Activated T-helper 1 cell treated with Interleukin-2 at 50 U/mL for 16 hours (primary cell): ENCODE measurements around the gene CEMIP2.
"Not testable (repeated sequence)": the region's sequence is repeated elsewhere in the genome, so short reads cannot be mapped to it uniquely, and the experiment has no call there.

Source experiments
- DNase-seq: peaks from one replicate; pipeline ENCODE4 v3.0.0-alpha.2; 2020; ENCODE audit warnings: low read depth

CEMIP2 gene

GRCh38 chr9:71677209-71677608, 91.1 kb downstream of the CEMIP2 start:
- no peak for DNase-seq

GRCh38 chr9:71676460-71676859, 91.9 kb downstream of the CEMIP2 start:
- DNase-seq = no peak

GRCh38 chr9:71675857-71676165, 92.5 kb downstream of the CEMIP2 start:
- no peak for DNase-seq

GRCh38 chr9:71675105-71675856, 93.0 kb downstream of the CEMIP2 start:
- DNase-seq = no peak

- no peak for DNase-seq
Measured at GRCh38 chr9:71672573-71672972, 95.7 kb downstream of the CEMIP2 start.

- no peak for DNase-seq
Measured at GRCh38 chr9:71671289-71671688, 97.0 kb downstream of the CEMIP2 start.

- DNase-seq = no peak
Measured at GRCh38 chr9:71670121-71670520, 98.2 kb downstream of the CEMIP2 start.

- no peak for DNase-seq
Measured at GRCh38 chr9:71669284-71669995, 98.9 kb downstream of the CEMIP2 start.

- DNase-seq = no peak
Measured at GRCh38 chr9:71668717-71669116, 99.6 kb downstream of the CEMIP2 start.

GRCh38 chr9:71665247-71665646, 103.1 kb downstream of the CEMIP2 start:
- no peak for DNase-seq

GRCh38 chr9:71664566-71664965, 103.7 kb downstream of the CEMIP2 start:
- no peak for DNase-seq

- DNase-seq = no peak
Measured at GRCh38 chr9:71663931-71664459, 104.3 kb downstream of the CEMIP2 start.

GRCh38 chr9:71663216-71663615, 105.1 kb downstream of the CEMIP2 start:
- DNase-seq = no peak

GRCh38 chr9:71662082-71662481, 106.2 kb downstream of the CEMIP2 start:
- no peak for DNase-seq

- DNase-seq = not testable (repeated sequence)
Measured at GRCh38 chr9:71657276-71657675, 111.0 kb downstream of the CEMIP2 start.

- DNase-seq = no peak
Measured at GRCh38 chr9:71656496-71656895, 111.8 kb downstream of the CEMIP2 start.

- no peak for DNase-seq
Measured at GRCh38 chr9:71655778-71656177, 112.5 kb downstream of the CEMIP2 start.

- no peak for DNase-seq
Measured at GRCh38 chr9:71655141-71655540, 113.2 kb downstream of the CEMIP2 start.

- no peak for DNase-seq
Measured at GRCh38 chr9:71652480-71652879, 115.8 kb downstream of the CEMIP2 start.

GRCh38 chr9:71648453-71648852, 119.9 kb downstream of the CEMIP2 start:
- no peak for DNase-seq

- DNase-seq = no peak
Measured at GRCh38 chr9:71647094-71647591, 121.2 kb downstream of the CEMIP2 start.

GRCh38 chr9:71646131-71646530, 122.2 kb downstream of the CEMIP2 start:
- DNase-seq = no peak

GRCh38 chr9:71644819-71645362, 123.4 kb downstream of the CEMIP2 start:
- no peak for DNase-seq
